ENCODE results near the gene SLC39A1. TPM values are rescaled to one million over a fixed set of nuclear protein-coding genes. Genes with fewer than 3 reads are reported as not detected.

The SLC39A1 gene
- total RNA-seq (2012; rRNA removed) = 94.7 and 97.7 TPM in 2 replicates
- 84.6 and 89.1 TPM in 2 replicates for polyA plus RNA-seq (2012; rRNA removed)
- 74.5 and 89.4 TPM in 2 replicates for polyA plus RNA-seq (2012; cell fraction: cytosol; rRNA removed)
- polyA plus RNA-seq (2012; cell fraction: nucleus; rRNA removed; ENCODE audit: low replicate concordance) = 31.1 and 43.6 TPM in 2 replicates
- Bru-seq, nascent RNA = percentile 47 among the genes with signal in this experiment
- percentile 55 among the genes with signal in this experiment for BruChase-seq, experiment 1, labeled RNA remaining after a 6-hour chase
- percentile 51 among the genes with signal in this experiment for BruChase-seq, experiment 2, labeled RNA remaining after a 2-hour chase
- long read RNA-seq, transcript SLC39A1-202 (4 exons, 2,084 nt) = major isoform, 152 of 209 reads
- long read RNA-seq, transcript SLC39A1-204 (3 exons, 2,723 nt) = minor isoform, 32 of 209 reads
- long read RNA-seq, transcript SLC39A1-211 (4 exons, 2,322 nt) = minor isoform, 6 of 209 reads
- long read RNA-seq, partial matches to known transcripts = 0 of 209 reads
- long read RNA-seq, other reads (novel, unspliced or antisense) = 15 of 209 reads

GRCh38 chr1:153963030-153963849 is at the start of gene SLC39A1:
Gene SLC39A1, minus strand, starts transcription at chr1:153963537. Its CDS starts 822 bp downstream, at chr1:153962715.
- peak within 1 kb of the TSS; percentile 64 for H3K18ac ChIP-seq (ENCODE audit: low read depth, low read length)
- ATAC-seq (ENCODE audit: low read depth) (peak; percentile 76), DNase-seq (peak; percentile 95)
- H4K5ac ChIP-seq (ENCODE audit: low read depth, low read length) = peak within 1 kb of the TSS; percentile 78
- peak within 1 kb of the TSS; percentile 92 for H3K4me2 ChIP-seq (ENCODE audit: low read depth, low read length)
- H3K36me3 ChIP-seq (ENCODE audit: control insufficient read depth, insufficient read depth, low read length) = peaks cover 13% of the 10 kb centered on the region; the same call in 1 of the 2 replicates
- H4K20me1 ChIP-seq (ENCODE audit: insufficient read depth, low read length) = peaks cover 4% of the 10 kb centered on the region
- peak within 1 kb of the TSS; percentile 92 for H3K9ac ChIP-seq (ENCODE audit: low read depth, low read length)
- peaks cover 13% of the 10 kb centered on the region; the same call in 1 of the 2 replicates for H3K9me1 ChIP-seq (ENCODE audit: insufficient read depth, low read length)
- H3K4ac ChIP-seq (ENCODE audit: low read depth, low read length) = peak within 1 kb of the TSS; percentile 97
- H3K79me1 ChIP-seq (ENCODE audit: low read depth in 1 of 2, low read length in 2 of 2) = peaks cover 10 to 61% of the 10 kb centered on the region in 2 experiments; a peak in 3 of 4 replicates
- no peaks in the 10 kb centered on the region for H3K9me3 ChIP-seq (ENCODE audit: control insufficient read depth, insufficient read depth, low read length)
- H2BK5ac ChIP-seq (ENCODE audit: low read depth, low read length, poor library complexity, severe bottlenecking) = peak within 1 kb of the TSS; percentile 92
- dilution Hi-C loops (cut with HindIII; ENCODE audit: low sequenced_read_pairs, unreplicated experiment) (no loop called here), intact Hi-C loops (cut with micrococcal nuclease) (loop anchor here (2.0 kb wide), 1 partner anchor 24 kb away; the partner anchor contains the start of gene RAB13), in situ Hi-C loops (cut with MboI; ENCODE audit: low sequenced_read_pairs) (loop anchor here (25.0 kb wide), 1 partner anchor 426 kb away; the partner anchor contains the start of genes S100A3, S100A4, S100A5 and S100A6)
- peak within 1 kb of the TSS; percentile 86 for H4K91ac ChIP-seq (ENCODE audit: insufficient read depth, low read depth, low read length)
- peak within 1 kb of the TSS; percentile 96 for H2AK5ac ChIP-seq (ENCODE audit: low read depth, low read length)
- H3K56ac ChIP-seq (ENCODE audit: extremely low read depth, insufficient read depth, low read length) = peak within 1 kb of the TSS; percentile 87
- peak within 1 kb of the TSS; percentile 98 for H2AFZ ChIP-seq (replicated peaks; ENCODE audit: low read length, poor library complexity)
- peak within 1 kb of the TSS; percentile 99 for H2AK9ac ChIP-seq (replicated peaks; ENCODE audit: low read depth, low read length, poor library complexity)
- H2BK15ac ChIP-seq (ENCODE audit: low read depth, low read length) = peak within 1 kb of the TSS; percentile 42; the same call in 1 of the 3 replicates
- H2BK120ac ChIP-seq (ENCODE audit: low read depth, low read length) = peak within 1 kb of the TSS; percentile 72
- H3K23ac ChIP-seq (ENCODE audit: low read depth, low read length) = peak within 1 kb of the TSS; percentile 98
- BruUV-seq (replicated peaks) = no TSS peak
- peak within 1 kb of the TSS; percentile 70 to 92 for H4K8ac ChIP-seq (ENCODE audit: low read depth in 2 of 2, low read length in 2 of 2)
- 2% methylated on average over 19 of the region's 54 CpGs; no CpG with 5 or more reads in 1 of the 2 experiments for WGBS, 2 experiments (ENCODE audit: extremely low coverage in 2 of 2, insufficient read length in 1 of 2)
- H3K27ac ChIP-seq (ENCODE audit: insufficient read depth, low read length) = peak within 1 kb of the TSS; percentile 92
- H2BK20ac ChIP-seq (ENCODE audit: low read depth, low read length) = peak within 1 kb of the TSS; percentile 58; the same call in 1 of the 2 replicates
- ChIA-PET CTCF (interaction anchor here (1.4 to 2.1 kb wide), 3 partner anchors 13 to 23 kb away, joined by 3 to 10 read pairs (median 8); partner anchors contain the start of genes DENND4B and RAB13), POLR2A (ENCODE audit: unreplicated experiment) (interaction anchor here (1.1 kb wide), 1 partner anchor 14 kb away, joined by 3 read pairs; the partner anchor contains the start of gene JTB)
- TF ChIP-seq MXI1 (IDR thresholded peaks at IDR 0.05; ENCODE audit: borderline replicate concordance, low read depth, low read length) = no peak
- peak; percentile 68; the same call in 1 of the 2 replicates for TF ChIP-seq POLR2A (IDR thresholded peaks at IDR 0.05; ENCODE audit: low read depth, low read length)
- TF ChIP-seq NFE2L2 (IDR thresholded peaks at IDR 0.05; ENCODE audit: low read depth, low read length) = no peak
- TF ChIP-seq USF2 (IDR thresholded peaks at IDR 0.05; ENCODE audit: low read depth, low read length) = no peak
- no peak for TF ChIP-seq CEBPB (IDR thresholded peaks at IDR 0.05; ENCODE audit: low read depth, low read length)
- no peak for TF ChIP-seq SMC3 (IDR thresholded peaks at IDR 0.05; ENCODE audit: low read depth, low read length)
- no peak for TF ChIP-seq MAFK (IDR thresholded peaks at IDR 0.05; ENCODE audit: low read depth, low read length)
- peak; percentile 66; the same call in 1 of the 2 replicates for TF ChIP-seq MAZ (IDR thresholded peaks at IDR 0.05; ENCODE audit: borderline replicate concordance, low read depth, low read length)
- peak within 1 kb of the TSS; percentile 97 for H3K14ac ChIP-seq (replicated peaks; ENCODE audit: low read depth, low read length)
- H3K27me3 ChIP-seq (ENCODE audit: control insufficient read depth, insufficient read depth, low read length) = no peaks in the 10 kb centered on the region
- peaks cover 7% of the 10 kb centered on the region for H3K4me1 ChIP-seq (ENCODE audit: control insufficient read depth, insufficient read depth, low read length)
- H3K4me3 ChIP-seq (ENCODE audit: insufficient read depth, low read depth, low read length) = peak within 1 kb of the TSS; percentile 76
